H9 (cell line): ENCODE results near the gene TLK1. TPM values are rescaled to one million over a fixed set of nuclear protein-coding genes. Genes with fewer than 3 reads are reported as not detected.

ENCODE experiments used
- DNase-seq: peaks from one replicate; pipeline ENCODE4 v3.0.0-alpha.2; 2017
- H2AFZ ChIP-seq: one replicate; pipeline ENCODE4 v1.6.1; 2013; ENCODE audit warnings: mild to moderate bottlenecking, low read length, control low read depth, moderate library complexity
- H2AK5ac ChIP-seq: 2 replicates; pipeline ENCODE4 v1.6.1; 2013; ENCODE audit warnings: low read length, control low read depth, mixed read lengths; ENCODE audit not compliant: insufficient read length
- H2BK120ac ChIP-seq: one replicate; pipeline ENCODE4 v1.6.1; 2013; ENCODE audit warnings: low read depth, mild to moderate bottlenecking, low read length, control low read depth, inconsistent platforms; ENCODE audit not compliant: poor library complexity, severe bottlenecking
- H2BK12ac ChIP-seq: 2 replicates; pipeline ENCODE4 v1.6.1; 2013; ENCODE audit warnings: low read length, control low read depth, mixed read lengths, low read depth; ENCODE audit not compliant: insufficient read length
- H2BK15ac ChIP-seq: 2 replicates; pipeline ENCODE4 v1.6.1; 2013; ENCODE audit warnings: low read depth, low read length, control low read depth
- H2BK20ac ChIP-seq: one replicate; pipeline ENCODE4 v1.6.1; 2013; ENCODE audit warnings: low read depth, mild to moderate bottlenecking, low read length, control low read depth, inconsistent platforms; ENCODE audit not compliant: poor library complexity, severe bottlenecking
- H2BK5ac ChIP-seq: 2 replicates; pipeline ENCODE4 v1.6.1; 2013; ENCODE audit warnings: low read length, control low read depth, mixed read lengths; ENCODE audit not compliant: insufficient read length
- H3K14ac ChIP-seq: 2 replicates; pipeline ENCODE4 v1.6.1; 2013; ENCODE audit warnings: low read length, control low read depth; ENCODE audit not compliant: insufficient read depth
- H3K18ac ChIP-seq: 2 replicates; pipeline ENCODE4 v1.6.1; 2013; ENCODE audit warnings: low read depth, mild to moderate bottlenecking, mixed read lengths, low read length, control low read depth; ENCODE audit not compliant: insufficient read length
- H3K23ac ChIP-seq: 2 replicates; pipeline ENCODE4 v1.6.1; 2013; ENCODE audit warnings: low read length, control low read depth, mixed read lengths, low read depth; ENCODE audit not compliant: insufficient read length
- H3K23me2 ChIP-seq: 2 replicates; pipeline ENCODE4 v1.6.1; 2013; ENCODE audit warnings: low read depth, mild to moderate bottlenecking, mixed read lengths, low read length, control low read depth; ENCODE audit not compliant: insufficient read length, poor library complexity, severe bottlenecking
- H3K27ac ChIP-seq: 2 replicates; pipeline ENCODE4 v1.5.1; 2013; ENCODE audit warnings: low read length, control low read depth, mixed read lengths, low read depth; ENCODE audit not compliant: insufficient read length
- H3K27me3 ChIP-seq: 2 replicates; pipeline ENCODE4 v1.6.1; 2013; ENCODE audit warnings: low read length, control low read depth, inconsistent platforms; ENCODE audit not compliant: insufficient read depth
- H3K4ac ChIP-seq: 2 replicates; pipeline ENCODE4 v1.6.1; 2013; ENCODE audit warnings: low read depth, mild to moderate bottlenecking, control low read depth, inconsistent platforms, low read length, moderate library complexity
- H3K4me1 ChIP-seq: 2 replicates; pipeline ENCODE4 v1.6.1; 2013; ENCODE audit warnings: low read length, control low read depth, inconsistent platforms; ENCODE audit not compliant: insufficient read depth
- H3K4me2 ChIP-seq: 2 replicates; pipeline ENCODE4 v1.6.1; 2013; ENCODE audit warnings: low read length, control low read depth, mixed read lengths; ENCODE audit not compliant: insufficient read length, insufficient read depth
- H3K56ac ChIP-seq: 2 replicates; pipeline ENCODE4 v1.6.1; 2013; ENCODE audit warnings: low read depth, mild to moderate bottlenecking, mixed read lengths, low read length, control low read depth; ENCODE audit not compliant: insufficient read length
- H3K79me1 ChIP-seq: 2 replicates; pipeline ENCODE4 v1.6.1; 2013; ENCODE audit warnings: low read depth, mild to moderate bottlenecking, moderate library complexity, low read length, control low read depth, inconsistent platforms; ENCODE audit not compliant: insufficient read depth, poor library complexity, severe bottlenecking
- H3K79me2 ChIP-seq: 2 replicates; pipeline ENCODE4 v1.6.1; 2013; ENCODE audit warnings: low read length, control low read depth, inconsistent platforms; ENCODE audit not compliant: insufficient read depth
- H3K9ac ChIP-seq: 2 replicates; pipeline ENCODE4 v1.6.1; 2013; ENCODE audit warnings: low read length, control low read depth, mixed read lengths; ENCODE audit not compliant: insufficient read length; ENCODE audit errors: extremely low read depth
- H3K9me3 ChIP-seq: one replicate; pipeline ENCODE4 v1.6.1; 2013; ENCODE audit warnings: low read depth, low read length, inconsistent platforms; ENCODE audit not compliant: control insufficient read depth
- H3T11ph ChIP-seq: one replicate; pipeline ENCODE4 v1.6.1; 2013; ENCODE audit warnings: mild to moderate bottlenecking, low read length, control low read depth, inconsistent platforms
- H4K20me1 ChIP-seq: one replicate; pipeline ENCODE4 v1.6.1; 2013; ENCODE audit not compliant: control insufficient read depth, insufficient read length, insufficient read depth
- H4K5ac ChIP-seq: 2 replicates; pipeline ENCODE4 v1.6.1; 2013; ENCODE audit warnings: low read depth, mild to moderate bottlenecking, mixed read lengths, low read length, control low read depth; ENCODE audit not compliant: insufficient read length
- H4K8ac ChIP-seq: replicated peaks from 2 replicates; pipeline ENCODE4 v1.6.1; 2013; ENCODE audit warnings: low read length, control low read depth, mixed read lengths, low read depth; ENCODE audit not compliant: insufficient read length
- H4K91ac ChIP-seq: 2 replicates; pipeline ENCODE4 v1.6.1; 2013; ENCODE audit warnings: low read depth, mild to moderate bottlenecking, moderate library complexity, mixed read lengths, low read length, control low read depth; ENCODE audit not compliant: insufficient read length
- H3K27ac Mint-ChIP-seq, 3 experiments: 2 replicates in 2 of 3; 3 replicates in 1 of 3; pipeline ENCODE4 v1.8.0; 2020 to 2021; ENCODE audit warnings: mixed read lengths in 3 of 3, mild to moderate bottlenecking in 1 of 3, moderate library complexity in 1 of 3
- H3K27me3 Mint-ChIP-seq: 2 replicates; pipeline ENCODE4 v1.8.0; 2021; ENCODE audit warnings: low read depth, mild to moderate bottlenecking, moderate library complexity, mixed read lengths
- H3K36me3 Mint-ChIP-seq, 3 experiments: 2 replicates in 2 of 3; 3 replicates in 1 of 3; pipeline ENCODE4 v1.8.0; 2020 to 2021; ENCODE audit warnings: low read depth in 3 of 3, mixed read lengths in 3 of 3; ENCODE audit not compliant: insufficient read depth in 1 of 3
- H3K4me1 Mint-ChIP-seq, 2 experiments: 2 replicates each; pipeline ENCODE4 v1.8.0; 2020; ENCODE audit warnings: mixed read lengths in 2 of 2
- H3K4me3 Mint-ChIP-seq, 2 experiments: 2 replicates in 1 of 2; 3 replicates in 1 of 2; pipeline ENCODE4 v1.8.0; 2020 to 2021; ENCODE audit warnings: mild to moderate bottlenecking in 2 of 2, mixed read lengths in 2 of 2, moderate library complexity in 1 of 2
- H3K9me3 Mint-ChIP-seq, 2 experiments: 2 replicates in 1 of 2; 3 replicates in 1 of 2; pipeline ENCODE4 v1.8.0; 2020; ENCODE audit warnings: mild to moderate bottlenecking in 2 of 2, mixed read lengths in 2 of 2, moderate library complexity in 1 of 2
- WGBS: extraction: QIAGEN DNeasy Blood & Tissue Kit; methylation state at CpG from one replicate; pipeline ENCODE4 v1.1.7; 2013; ENCODE audit warnings: missing lambda C conversion rate, low lambda C conversion rate, mixed read lengths; ENCODE audit not compliant: insufficient read length; ENCODE audit errors: extremely low coverage; 5-methylcytosine and 5-hydroxymethylcytosine counted together
- total RNA-seq: library from RNA; stranded (reverse); gene quantifications from 2 replicates; pipeline ENCODE4 v1.2.1, GENCODE V29; 2021
- TF ChIP-seq, protein P1 (sequence below): fragments of 200-600 bp; sonication (generic); conservative IDR thresholded peaks from 3 replicates; pipeline ENCODE4 v1.8.0; 2021; ENCODE audit warnings: antibody characterized with exemption, mild to moderate bottlenecking

The TLK1 gene
- total RNA-seq, 1 experiment from 2014 or later, result 112 TPM

DNA sequence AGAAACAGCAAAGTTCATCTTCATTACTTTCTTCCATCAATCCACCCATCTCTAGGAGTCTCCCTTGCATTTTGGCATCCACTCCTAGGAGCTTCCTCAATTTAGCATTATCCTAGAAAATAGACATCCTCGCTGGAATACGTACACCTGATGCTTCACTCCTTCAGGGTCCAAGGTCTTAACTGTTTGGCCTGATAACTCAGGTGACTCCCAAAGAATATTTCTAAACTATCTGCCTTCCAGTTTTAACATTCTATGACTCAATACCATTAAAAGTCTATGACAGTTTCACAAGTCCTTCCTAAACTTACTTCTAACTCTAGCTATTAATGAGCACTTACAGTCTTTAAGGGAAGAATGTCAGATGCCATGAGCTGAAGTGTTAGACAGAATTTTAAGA lies 26.5 kb upstream of the TLK1 start:
- Histone ChIP-seq H3K9me3 (no peaks in the 10 kb centered on the region), H2AK5ac (no peak overlapping the region), H4K20me1 (no peaks in the 10 kb centered on the region), H3K14ac (no peak overlapping the region), H3K4me1 (no peaks in the 10 kb centered on the region), H3K79me1 (no peaks in the 10 kb centered on the region), H2BK15ac (no peak overlapping the region), H4K8ac (no peak overlapping the region), H4K5ac (no peak overlapping the region), H3K27me3 (no peaks in the 10 kb centered on the region), H2BK12ac (no peak overlapping the region), H3K18ac (no peak overlapping the region), H4K91ac (no peak overlapping the region), H2BK20ac (no peak overlapping the region), H3T11ph (no peak overlapping the region), H3K4ac (no peak overlapping the region), H3K27ac (no peak overlapping the region), H3K4me2 (no peak overlapping the region), H3K23me2 (no peaks in the 10 kb centered on the region), H3K9ac (no peak overlapping the region), H3K23ac (no peak overlapping the region), H2AFZ (no peak overlapping the region), H3K56ac (no peak overlapping the region), H2BK120ac (no peak overlapping the region), H3K79me2 (no peaks in the 10 kb centered on the region), H2BK5ac (no peak overlapping the region)
- Mint-ChIP-seq H3K4me3 (no peak overlapping the region), H3K27ac (no peak overlapping the region), H3K36me3 (no peaks in the 10 kb centered on the region), H3K9me3 (no peaks in the 10 kb centered on the region), H3K4me1 (no peaks in the 10 kb centered on the region; a peak in 1 of 4 replicates), H3K27me3 (no peaks in the 10 kb centered on the region)
- DNase-seq, result no peak
- WGBS, result no CpG with 5 or more reads among the region's 2 CpGs
- TF ChIP-seq, protein P1, sequence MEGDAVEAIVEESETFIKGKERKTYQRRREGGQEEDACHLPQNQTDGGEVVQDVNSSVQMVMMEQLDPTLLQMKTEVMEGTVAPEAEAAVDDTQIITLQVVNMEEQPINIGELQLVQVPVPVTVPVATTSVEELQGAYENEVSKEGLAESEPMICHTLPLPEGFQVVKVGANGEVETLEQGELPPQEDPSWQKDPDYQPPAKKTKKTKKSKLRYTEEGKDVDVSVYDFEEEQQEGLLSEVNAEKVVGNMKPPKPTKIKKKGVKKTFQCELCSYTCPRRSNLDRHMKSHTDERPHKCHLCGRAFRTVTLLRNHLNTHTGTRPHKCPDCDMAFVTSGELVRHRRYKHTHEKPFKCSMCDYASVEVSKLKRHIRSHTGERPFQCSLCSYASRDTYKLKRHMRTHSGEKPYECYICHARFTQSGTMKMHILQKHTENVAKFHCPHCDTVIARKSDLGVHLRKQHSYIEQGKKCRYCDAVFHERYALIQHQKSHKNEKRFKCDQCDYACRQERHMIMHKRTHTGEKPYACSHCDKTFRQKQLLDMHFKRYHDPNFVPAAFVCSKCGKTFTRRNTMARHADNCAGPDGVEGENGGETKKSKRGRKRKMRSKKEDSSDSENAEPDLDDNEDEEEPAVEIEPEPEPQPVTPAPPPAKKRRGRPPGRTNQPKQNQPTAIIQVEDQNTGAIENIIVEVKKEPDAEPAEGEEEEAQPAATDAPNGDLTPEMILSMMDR, result no peak
